Measurements from ENCODE around the gene JAM3. TPM values are rescaled to one million over a fixed set of nuclear protein-coding genes. Genes with fewer than 3 reads are reported as not detected.
A peak's percentile ranks its signal among the peaks of the same experiment; 100 is the strongest.

The JAM3 gene
- total RNA-seq, 1 experiment from 2014 or later = 2.4 TPM

GRCh38 chr11:134044514-134045284, 24.2 kb upstream of the JAM3 start:
- Histone ChIP-seq H3K9me3 (replicated peaks) (no peaks in the 10 kb centered on the region), H3K27ac (no peak overlapping the region), H3K27me3 (replicated peaks) (no peaks in the 10 kb centered on the region), H3K36me3 (no peaks in the 10 kb centered on the region), H3K4me3 (no peak overlapping the region), H3K4me1 (replicated peaks) (peaks cover 16% of the 10 kb centered on the region)
- no peak for DNase-seq (ENCODE audit: low read depth in 1 of 2, low spot score in 2 of 2)

GRCh38 chr11:134045799-134046635, 22.9 kb upstream of the JAM3 start:
- no peak overlapping the region for H3K27ac ChIP-seq
- no peaks in the 10 kb centered on the region for H3K9me3 ChIP-seq (replicated peaks)
- H3K4me1 ChIP-seq (replicated peaks) = peaks cover 15% of the 10 kb centered on the region
- DNase-seq (ENCODE audit: low read depth in 1 of 2, low spot score in 2 of 2) = no peak
- no peaks in the 10 kb centered on the region for H3K36me3 ChIP-seq
- H3K4me3 ChIP-seq = no peak overlapping the region
- H3K27me3 ChIP-seq (replicated peaks) = no peaks in the 10 kb centered on the region

- no peak for DNase-seq (ENCODE audit: low read depth in 1 of 2, low spot score in 2 of 2)
- Histone ChIP-seq H3K27me3 (replicated peaks) (no peaks in the 10 kb centered on the region), H3K4me1 (replicated peaks) (peaks cover 7% of the 10 kb centered on the region), H3K9me3 (replicated peaks) (no peaks in the 10 kb centered on the region), H3K4me3 (no peak overlapping the region), H3K27ac (no peak overlapping the region), H3K36me3 (no peaks in the 10 kb centered on the region)
Observed at GRCh38 chr11:134046681-134047449, 22.0 kb upstream of the JAM3 start.

GRCh38 chr11:134047586-134047999, 21.3 kb upstream of the JAM3 start:
- no peaks in the 10 kb centered on the region for H3K27me3 ChIP-seq (replicated peaks)
- DNase-seq (ENCODE audit: low read depth in 1 of 2, low spot score in 2 of 2) = peak; percentile 50 to 63
- H3K4me1 ChIP-seq (replicated peaks) = peaks cover 7% of the 10 kb centered on the region; the same call in 1 of the 2 replicates
- no peak overlapping the region for H3K4me3 ChIP-seq
- H3K36me3 ChIP-seq = no peaks in the 10 kb centered on the region
- H3K9me3 ChIP-seq (replicated peaks) = no peaks in the 10 kb centered on the region
- H3K27ac ChIP-seq = no peak overlapping the region

GRCh38 chr11:134048028-134048427, 20.8 kb upstream of the JAM3 start:
- Histone ChIP-seq H3K27ac (no peak overlapping the region), H3K27me3 (replicated peaks) (no peaks in the 10 kb centered on the region), H3K4me3 (no peak overlapping the region), H3K4me1 (replicated peaks) (peaks cover 7% of the 10 kb centered on the region; the same call in 1 of the 2 replicates), H3K9me3 (replicated peaks) (no peaks in the 10 kb centered on the region), H3K36me3 (no peaks in the 10 kb centered on the region)
- no peak for DNase-seq (ENCODE audit: low read depth in 1 of 2, low spot score in 2 of 2)

GRCh38 chr11:134049303-134049702, 19.6 kb upstream of the JAM3 start:
- Histone ChIP-seq H3K4me3 (no peak overlapping the region), H3K4me1 (replicated peaks) (peaks cover 7% of the 10 kb centered on the region; the same call in 1 of the 2 replicates), H3K27ac (no peak overlapping the region)

GRCh38 chr11:134050541-134051383, 18.1 kb upstream of the JAM3 start:
- no peak overlapping the region for H3K4me3 ChIP-seq

More at GRCh38 chr11:134049303-134049702, 19.6 kb upstream of the JAM3 start:
- DNase-seq (ENCODE audit: low read depth in 1 of 2, low spot score in 2 of 2) = no peak
- no peaks in the 10 kb centered on the region for H3K36me3 ChIP-seq
- H3K9me3 ChIP-seq (replicated peaks) = no peaks in the 10 kb centered on the region
- no peaks in the 10 kb centered on the region for H3K27me3 ChIP-seq (replicated peaks)

GRCh38 chr11:134052395-134052987, 16.4 kb upstream of the JAM3 start:
- no peak overlapping the region for H3K27ac ChIP-seq
- peak in 1 of 2 experiments; percentile 6 for DNase-seq (ENCODE audit: low read depth in 1 of 2, low spot score in 2 of 2)

More at GRCh38 chr11:134050541-134051383, 18.1 kb upstream of the JAM3 start:
- Histone ChIP-seq H3K4me1 (replicated peaks) (peaks cover 7% of the 10 kb centered on the region; the same call in 1 of the 2 replicates), H3K9me3 (replicated peaks) (no peaks in the 10 kb centered on the region), H3K36me3 (no peaks in the 10 kb centered on the region), H3K27me3 (replicated peaks) (no peaks in the 10 kb centered on the region), H3K27ac (no peak overlapping the region)
- peak; percentile 34 to 46 for DNase-seq (ENCODE audit: low read depth in 1 of 2, low spot score in 2 of 2)

GRCh38 chr11:134052988-134053945, 15.6 kb upstream of the JAM3 start:
- Histone ChIP-seq H3K27ac (no peak overlapping the region), H3K36me3 (no peaks in the 10 kb centered on the region), H3K4me1 (replicated peaks) (0 out of 2 replicates have a peak, but pooled peaks cover 3% of the 10 kb centered on the region), H3K9me3 (replicated peaks) (no peaks in the 10 kb centered on the region), H3K27me3 (replicated peaks) (no peaks in the 10 kb centered on the region), H3K4me3 (no peak overlapping the region)
- peak in 1 of 2 experiments; percentile 10 for DNase-seq (ENCODE audit: low read depth in 1 of 2, low spot score in 2 of 2)

More at GRCh38 chr11:134052395-134052987, 16.4 kb upstream of the JAM3 start:
- Histone ChIP-seq H3K4me1 (replicated peaks) (0 out of 2 replicates have a peak, but pooled peaks cover 3% of the 10 kb centered on the region), H3K27me3 (replicated peaks) (no peaks in the 10 kb centered on the region), H3K36me3 (no peaks in the 10 kb centered on the region), H3K9me3 (replicated peaks) (no peaks in the 10 kb centered on the region), H3K4me3 (no peak overlapping the region)

GRCh38 chr11:134055029-134055428, 13.8 kb upstream of the JAM3 start:
- H3K4me3 ChIP-seq = no peak overlapping the region
- H3K36me3 ChIP-seq = no peaks in the 10 kb centered on the region
- H3K9me3 ChIP-seq (replicated peaks) = no peaks in the 10 kb centered on the region
- H3K27me3 ChIP-seq (replicated peaks) = no peaks in the 10 kb centered on the region
- DNase-seq (ENCODE audit: low read depth in 1 of 2, low spot score in 2 of 2) = peak in 1 of 2 experiments; percentile 3
- 0 out of 2 replicates have a peak, but pooled peaks cover 3% of the 10 kb centered on the region for H3K4me1 ChIP-seq (replicated peaks)
- H3K27ac ChIP-seq = no peak overlapping the region

GRCh38 chr11:134060316-134060715, 8.6 kb upstream of the JAM3 start:
- no peaks in the 10 kb centered on the region for H3K4me1 ChIP-seq (replicated peaks)

More at GRCh38 chr11:134060316-134060715, 8.6 kb upstream of the JAM3 start:
- no peak overlapping the region for H3K27ac ChIP-seq
- no peak overlapping the region for H3K4me3 ChIP-seq
- no peak for DNase-seq (ENCODE audit: low read depth in 1 of 2, low spot score in 2 of 2)
- H3K27me3 ChIP-seq (replicated peaks) = no peaks in the 10 kb centered on the region
- H3K9me3 ChIP-seq (replicated peaks) = no peaks in the 10 kb centered on the region
- no peaks in the 10 kb centered on the region for H3K36me3 ChIP-seq

Data from SJSA1 (cell line).